Left lobe of liver (tissue), 2 donors: ENCODE measurements around the gene F13A1. TPM values are rescaled to one million over a fixed set of nuclear protein-coding genes. Genes with fewer than 3 reads are reported as not detected.
A peak's percentile ranks its signal among the peaks of the same experiment; 100 is the strongest.

Source experiments
- ATAC-seq: fragments of 200-7000 bp; cut with Tn5 transposase; one replicate; pipeline ENCODE4 v1.9.1; 2020; ENCODE audit warnings: mild to moderate bottlenecking, moderate library complexity
- DNase-seq: peaks from one replicate; pipeline ENCODE4 v3.0.0-alpha.2; 2020; ENCODE audit warnings: low spot score
- total RNA-seq: library from RNA; stranded (reverse); gene quantifications from one replicate; pipeline ENCODE4 v1.2.1, GENCODE V29; 2021
- donor health status: DM: no; HTN: no; CAD: no; lungs with moderate emphysema.
- donor health status: DM: no; HTN: yes; CAD: no.

The F13A1 gene
- total RNA-seq, 1 donor from 2014 or later: 1.1 TPM

GRCh38 chr6:6121943-6122342 is 198.5 kb downstream of the F13A1 start:
- DNase-seq: no peak
- no peak for ATAC-seq

DNA sequence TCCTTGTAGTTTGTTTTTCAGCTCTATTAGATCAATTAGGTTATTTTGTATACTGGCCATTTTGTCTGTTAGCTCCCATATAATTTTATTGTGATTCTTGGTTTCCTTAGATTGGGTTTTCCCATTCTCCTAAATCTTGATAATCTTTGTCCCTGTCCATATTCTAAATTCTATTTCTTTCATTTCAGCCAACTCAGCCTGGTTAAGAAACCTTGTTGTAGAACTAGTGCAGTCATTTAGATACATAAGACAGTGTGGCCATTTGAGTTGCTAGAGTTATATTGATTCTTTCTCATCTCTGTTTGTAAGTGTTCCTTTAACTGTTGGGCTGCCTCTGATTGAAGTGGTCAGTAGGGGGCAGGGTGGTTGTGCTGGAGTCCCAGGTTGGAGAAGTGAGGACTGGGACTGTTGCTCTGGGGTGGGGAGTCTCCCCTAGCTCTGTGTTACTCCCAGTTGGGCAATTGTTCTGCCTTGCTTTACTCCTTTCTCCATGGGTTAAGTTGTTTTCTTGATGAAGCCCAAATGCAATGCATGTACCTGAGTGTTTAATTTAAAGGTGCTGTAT is 214.9 kb downstream of the F13A1 start:
- DNase-seq (no peak), ATAC-seq (peak; percentile 74)
